ENCODE data around the gene ABCF3. TPM values are rescaled to one million over a fixed set of nuclear protein-coding genes. Genes with fewer than 3 reads are reported as not detected.

Gene ABCF3
- 10 to 100 TPM; 39.9 to 52.9 TPM for total RNA-seq

GRCh38 chr3:184186184-184186901 lies at the start of gene ABCF3:
Gene ABCF3, plus strand, starts transcription at chr3:184186199. Its CDS starts 9 bp downstream, at chr3:184186208.

GRCh38 chr3:184154885-184155643 lies 30.9 kb upstream of the ABCF3 start, which contains the start of gene DVL3:
Gene DVL3, plus strand, starts transcription at chr3:184155377. Its CDS starts 259 bp downstream, at chr3:184155636.

GRCh38 chr3:184174646-184175492 lies 11.1 kb upstream of the ABCF3 start, which contains the start of gene AP2M1:
Gene AP2M1, plus strand, starts transcription at chr3:184174855. Its CDS starts 2,139 bp downstream, at chr3:184176994.

GRCh38 chr3:184229394-184230080 lies 43.5 kb downstream of the ABCF3 start, which contains the start of gene VWA5B2:
Gene VWA5B2, plus strand, starts transcription at chr3:184229585. Its CDS starts 944 bp downstream, at chr3:184230529.

Small RNA genes lying within 50 kb of the gene (small RNA-seq; reads per million reads assigned to genes)
- gene MIR1224: 0 reads per million in 2 donors

Other genes starting within 250 kb of the ABCF3 start
- 10 to 100 TPM; 20.0 to 21.6 TPM for gene ABCC5, start 168.3 kb upstream of the ABCF3 start, total RNA-seq
- not detected for gene HTR3D, start 154.5 kb upstream of the ABCF3 start, total RNA-seq
- not detected for gene HTR3C, start 133.2 kb upstream of the ABCF3 start, total RNA-seq
- gene HTR3E, start 89.1 kb upstream of the ABCF3 start, total RNA-seq: not detected
- gene EIF2B5, start 50.8 kb upstream of the ABCF3 start, total RNA-seq: 10 to 100 TPM; 35.4 to 45.6 TPM
- 10 to 100 TPM; 41.0 to 54.7 TPM for gene DVL3, start 30.8 kb upstream of the ABCF3 start, total RNA-seq
- gene AP2M1, start 11.3 kb upstream of the ABCF3 start, total RNA-seq: 100 to 1,000 TPM; 214 to 239 TPM
- not detected for gene VWA5B2, start 43.4 kb downstream of the ABCF3 start, total RNA-seq
- gene ALG3, start 62.8 kb downstream of the ABCF3 start, total RNA-seq: 10 to 100 TPM; 68.8 to 88.9 TPM
- gene EEF1AKMT4, start 63.5 kb downstream of the ABCF3 start, total RNA-seq: 1 to 10 TPM; 3.8 to 9.0 TPM
- gene CAMK2N2, start 75.4 kb downstream of the ABCF3 start, total RNA-seq: under 1 TPM; 0.33 to 0.69 TPM
- gene ECE2, start 89.8 kb downstream of the ABCF3 start, total RNA-seq: not detected
- 100 to 1,000 TPM; 324 to 411 TPM for gene PSMD2, start 113.0 kb downstream of the ABCF3 start, total RNA-seq
- gene EIF4G1, start 128.4 kb downstream of the ABCF3 start, total RNA-seq: 100 to 1,000 TPM; 191 to 328 TPM
- 10 to 100 TPM; 15.7 to 22.7 TPM for gene FAM131A, start 151.4 kb downstream of the ABCF3 start, total RNA-seq
- gene CLCN2, start 175.4 kb downstream of the ABCF3 start, total RNA-seq: 1 to 10 TPM; 4.1 to 6.7 TPM
- 100 to 1,000 TPM in 1 of 2 donors, 10 to 100 TPM in 1; 40.3 to 102 TPM for gene POLR2H, start 175.5 kb downstream of the ABCF3 start, total RNA-seq
- gene THPO, start 192.0 kb downstream of the ABCF3 start, total RNA-seq: not detected
- gene CHRD, start 193.9 kb downstream of the ABCF3 start, total RNA-seq: under 1 TPM in 1 of 2 donors, not detected in 1; 0.34 TPM

All from melanocyte of skin (primary cell).